ENCODE data around the gene IL27RA. TPM values are rescaled to one million over a fixed set of nuclear protein-coding genes. Genes with fewer than 3 reads are reported as not detected.
"Not testable (repeated sequence)": the region's sequence is repeated elsewhere in the genome, so short reads cannot be mapped to it uniquely, and the experiment has no call there.

The IL27RA gene
- total RNA-seq, 2 donors from 2014 or later, result 3.5 to 3.7 TPM

DNA sequence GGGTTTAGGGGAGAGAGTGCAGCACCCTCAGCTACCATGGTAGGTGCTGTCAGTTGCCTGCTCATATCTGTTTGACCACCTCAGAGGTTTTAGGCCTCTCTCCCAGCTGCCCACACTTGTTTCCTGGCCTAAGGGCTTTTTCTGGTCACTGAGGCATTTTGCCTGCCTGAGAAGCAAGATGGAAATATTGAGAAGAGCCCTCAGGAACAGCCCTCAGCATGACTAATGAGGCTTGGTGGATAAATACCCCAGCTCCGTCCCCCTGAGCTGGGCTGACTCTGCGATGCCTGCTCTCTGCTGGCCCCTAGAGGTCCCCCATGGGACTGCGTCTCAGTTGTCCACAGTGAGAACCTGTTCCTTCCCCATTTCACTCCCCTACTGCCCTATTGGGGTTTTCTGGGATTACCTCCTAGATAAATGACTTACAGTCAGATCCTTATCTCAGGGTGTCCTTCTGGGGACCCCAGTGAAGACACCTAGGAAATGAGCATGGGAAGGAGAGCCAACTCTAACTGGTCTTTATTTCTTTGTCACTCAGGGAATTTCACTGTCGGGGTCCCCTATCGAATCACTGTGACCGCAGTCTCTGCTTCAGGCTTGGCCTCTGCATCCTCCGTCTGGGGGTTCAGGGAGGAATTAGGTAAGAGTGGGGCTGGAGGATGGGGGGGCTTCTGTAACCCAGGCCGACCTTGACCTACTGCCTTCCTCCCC, 17.0 kb downstream of the IL27RA start:
- Histone ChIP-seq H3K9me3 (no peaks in the 10 kb centered on the region), H3K4me3 (no peak overlapping the region), H3K27me3 (no peaks in the 10 kb centered on the region), H3K4me1 (no peaks in the 10 kb centered on the region), H3K27ac (no peak overlapping the region), H3K36me3 (no peaks in the 10 kb centered on the region)
- TF ChIP-seq, protein P1, sequence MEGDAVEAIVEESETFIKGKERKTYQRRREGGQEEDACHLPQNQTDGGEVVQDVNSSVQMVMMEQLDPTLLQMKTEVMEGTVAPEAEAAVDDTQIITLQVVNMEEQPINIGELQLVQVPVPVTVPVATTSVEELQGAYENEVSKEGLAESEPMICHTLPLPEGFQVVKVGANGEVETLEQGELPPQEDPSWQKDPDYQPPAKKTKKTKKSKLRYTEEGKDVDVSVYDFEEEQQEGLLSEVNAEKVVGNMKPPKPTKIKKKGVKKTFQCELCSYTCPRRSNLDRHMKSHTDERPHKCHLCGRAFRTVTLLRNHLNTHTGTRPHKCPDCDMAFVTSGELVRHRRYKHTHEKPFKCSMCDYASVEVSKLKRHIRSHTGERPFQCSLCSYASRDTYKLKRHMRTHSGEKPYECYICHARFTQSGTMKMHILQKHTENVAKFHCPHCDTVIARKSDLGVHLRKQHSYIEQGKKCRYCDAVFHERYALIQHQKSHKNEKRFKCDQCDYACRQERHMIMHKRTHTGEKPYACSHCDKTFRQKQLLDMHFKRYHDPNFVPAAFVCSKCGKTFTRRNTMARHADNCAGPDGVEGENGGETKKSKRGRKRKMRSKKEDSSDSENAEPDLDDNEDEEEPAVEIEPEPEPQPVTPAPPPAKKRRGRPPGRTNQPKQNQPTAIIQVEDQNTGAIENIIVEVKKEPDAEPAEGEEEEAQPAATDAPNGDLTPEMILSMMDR (IDR thresholded peaks at IDR 0.05), result peak; percentile 62 to 79
- DNase-seq (ENCODE audit: low spot score), result no peak

DNA sequence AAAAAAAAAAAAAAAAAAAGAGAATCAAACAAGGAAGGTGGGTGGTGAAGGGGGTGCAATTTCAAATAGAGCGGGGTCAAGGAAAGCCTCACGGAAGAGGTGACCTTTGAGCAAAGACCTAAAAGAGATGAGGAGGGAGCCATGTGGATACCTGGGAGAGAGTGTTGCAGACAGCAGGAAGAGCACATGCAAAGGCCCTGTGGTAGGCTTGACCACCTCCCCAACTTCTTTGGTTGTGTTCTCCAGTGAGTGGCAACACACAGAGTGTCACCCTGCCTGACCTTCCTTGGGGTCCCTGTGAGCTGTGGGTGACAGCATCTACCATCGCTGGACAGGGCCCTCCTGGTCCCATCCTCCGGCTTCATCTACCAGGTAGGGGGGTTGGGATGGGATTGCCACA, 18.9 kb downstream of the IL27RA start:
- no peaks in the 10 kb centered on the region for H3K36me3 ChIP-seq
- H3K4me3 ChIP-seq, result no peak overlapping the region
- H3K27ac ChIP-seq, result no peak overlapping the region
- DNase-seq (ENCODE audit: low spot score), result no peak
- no peaks in the 10 kb centered on the region for H3K9me3 ChIP-seq
- H3K4me1 ChIP-seq, result no peaks in the 10 kb centered on the region
- no peaks in the 10 kb centered on the region for H3K27me3 ChIP-seq
- TF ChIP-seq, protein P1 (IDR thresholded peaks at IDR 0.05), result no peak

DNA sequence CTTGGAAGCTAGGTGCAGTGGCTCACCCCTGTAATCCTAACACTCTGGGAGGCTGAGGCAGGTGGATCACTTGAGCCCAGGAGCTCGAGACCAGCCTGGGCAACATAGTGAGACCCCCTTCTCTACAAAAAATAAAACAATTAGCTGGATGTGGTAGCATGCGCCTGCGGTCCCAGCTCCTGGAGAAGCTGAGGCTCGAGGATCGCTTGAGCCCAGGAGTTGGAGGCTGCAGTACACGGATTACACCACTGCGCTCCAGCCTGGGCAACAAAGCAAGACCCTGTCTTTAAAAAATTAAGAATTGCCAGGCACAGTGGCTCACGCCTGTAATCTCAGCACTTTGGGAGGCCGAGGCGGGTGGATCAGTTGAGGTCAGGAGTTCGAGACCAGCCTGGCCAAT, 19.4 kb downstream of the IL27RA start:
- not testable (repeated sequence) for H3K36me3 ChIP-seq, H3K9me3 ChIP-seq

DNA sequence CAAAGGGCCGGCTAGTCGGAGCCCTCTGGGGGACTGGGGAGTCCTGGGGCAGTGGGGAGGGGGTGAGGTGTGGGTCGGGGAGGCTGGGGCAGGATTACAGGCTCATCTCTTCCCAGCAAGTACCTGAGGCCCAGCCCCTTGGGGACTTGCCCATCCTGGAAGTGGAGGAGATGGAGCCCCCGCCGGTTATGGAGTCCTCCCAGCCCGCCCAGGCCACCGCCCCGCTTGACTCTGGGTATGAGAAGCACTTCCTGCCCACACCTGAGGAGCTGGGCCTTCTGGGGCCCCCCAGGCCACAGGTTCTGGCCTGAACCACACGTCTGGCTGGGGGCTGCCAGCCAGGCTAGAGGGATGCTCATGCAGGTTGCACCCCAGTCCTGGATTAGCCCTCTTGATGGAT, 20.4 kb downstream of the IL27RA start:
- H3K36me3 ChIP-seq, result no peaks in the 10 kb centered on the region
- no peak overlapping the region for H3K4me3 ChIP-seq
- peaks cover 0 to under 1% of the 10 kb centered on the region in 2 donors for H3K4me1 ChIP-seq
- H3K27ac ChIP-seq, result no peak overlapping the region
- DNase-seq (ENCODE audit: low spot score), result no peak
- no peaks in the 10 kb centered on the region for H3K9me3 ChIP-seq
- no peaks in the 10 kb centered on the region for H3K27me3 ChIP-seq
- TF ChIP-seq, protein P1 (IDR thresholded peaks at IDR 0.05), result no peak

More for the DNA sequence above, 19.4 kb downstream of the IL27RA start:
- not testable (repeated sequence) for H3K27me3 ChIP-seq; DNase-seq (ENCODE audit: low spot score); H3K4me1 ChIP-seq; H3K27ac ChIP-seq; H3K4me3 ChIP-seq

DNA sequence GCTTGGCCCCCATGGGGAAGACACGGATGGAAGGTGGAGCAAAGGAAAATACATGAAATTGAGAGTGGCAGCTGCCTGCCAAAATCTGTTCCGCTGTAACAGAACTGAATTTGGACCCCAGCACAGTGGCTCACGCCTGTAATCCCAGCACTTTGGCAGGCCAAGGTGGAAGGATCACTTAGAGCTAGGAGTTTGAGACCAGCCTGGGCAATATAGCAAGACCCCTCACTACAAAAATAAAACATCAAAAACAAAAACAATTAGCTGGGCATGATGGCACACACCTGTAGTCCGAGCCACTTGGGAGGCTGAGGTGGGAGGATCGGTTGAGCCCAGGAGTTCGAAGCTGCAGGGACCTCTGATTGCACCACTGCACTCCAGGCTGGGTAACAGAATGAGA, 20.9 kb downstream of the IL27RA start:
- no peaks in the 10 kb centered on the region for H3K36me3 ChIP-seq
- H3K4me3 ChIP-seq, result no peak overlapping the region
- H3K9me3 ChIP-seq, result no peaks in the 10 kb centered on the region
- H3K4me1 ChIP-seq, result peaks cover 0 to 5% of the 10 kb centered on the region in 2 donors
- no peak overlapping the region for H3K27ac ChIP-seq
- TF ChIP-seq, protein P1 (IDR thresholded peaks at IDR 0.05), result no peak
- H3K27me3 ChIP-seq, result no peaks in the 10 kb centered on the region
- no peak for DNase-seq (ENCODE audit: low spot score)

DNA sequence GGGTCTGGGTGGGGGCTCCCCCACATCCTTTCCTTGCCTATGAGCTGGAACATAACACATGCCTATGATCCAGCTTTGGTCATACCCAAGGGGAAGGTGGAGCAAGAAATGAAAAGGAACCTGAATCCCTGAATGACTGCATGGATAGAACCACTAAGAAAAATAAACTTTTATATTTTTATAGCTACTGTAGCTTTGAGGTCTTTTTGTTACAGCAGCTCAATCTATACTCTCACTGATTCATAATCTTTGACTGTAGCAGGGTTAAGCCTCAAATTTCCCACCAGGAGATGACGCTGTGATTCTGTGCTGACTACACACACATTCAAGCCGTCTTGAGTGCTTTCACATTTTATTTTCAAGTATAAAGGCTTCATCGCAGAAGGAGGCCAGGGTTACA, 21.5 kb downstream of the IL27RA start:
- no peak overlapping the region for H3K4me3 ChIP-seq
- TF ChIP-seq, protein P1 (IDR thresholded peaks at IDR 0.05), result no peak
- H3K36me3 ChIP-seq, result no peaks in the 10 kb centered on the region
- H3K4me1 ChIP-seq, result peaks cover 0 to 10% of the 10 kb centered on the region in 2 donors
- no peak overlapping the region for H3K27ac ChIP-seq
- no peaks in the 10 kb centered on the region for H3K27me3 ChIP-seq
- DNase-seq (ENCODE audit: low spot score), result no peak
- no peaks in the 10 kb centered on the region for H3K9me3 ChIP-seq

All from right atrium auricular region (tissue), 2 donors.